GM08714 (cell line): Measurements from ENCODE around the gene ABLIM1.

Source experiments
- H3K4me3 ChIP-seq: fragments of 200-500 bp; sonication (Bioruptor generic); 2 replicates; pipeline ENCODE4 v1.5.1; 2014; ENCODE audit warnings: mild to moderate bottlenecking, low read length, inconsistent platforms
- ZNF274 ChIP-seq: IDR thresholded peaks from 2 replicates; pipeline ENCODE4 v1.6.1; 2012; ENCODE audit warnings: mild to moderate bottlenecking, low read depth, low read length

The ABLIM1 gene

GRCh38 chr10:114664127-114664526 lies 6.1 kb upstream of the ABLIM1 start:
- no peak for TF ChIP-seq ZNF274
- H3K4me3 ChIP-seq = no peak overlapping the region

GRCh38 chr10:114663626-114664025 lies 5.6 kb upstream of the ABLIM1 start:
- no peak overlapping the region for H3K4me3 ChIP-seq
- TF ChIP-seq ZNF274 = no peak

GRCh38 chr10:114662646-114663217 lies 4.7 kb upstream of the ABLIM1 start:
- no peak for TF ChIP-seq ZNF274

GRCh38 chr10:114661212-114661880 lies 3.3 kb upstream of the ABLIM1 start:
- TF ChIP-seq ZNF274 = no peak
- no peak overlapping the region for H3K4me3 ChIP-seq

More at GRCh38 chr10:114662646-114663217, 4.7 kb upstream of the ABLIM1 start:
- no peak overlapping the region for H3K4me3 ChIP-seq

GRCh38 chr10:114655671-114656070 lies 2.4 kb downstream of the ABLIM1 start:
- no peak for TF ChIP-seq ZNF274
- H3K4me3 ChIP-seq = no peak overlapping the region

GRCh38 chr10:114654822-114655575 lies 3.1 kb downstream of the ABLIM1 start:
- no peak overlapping the region for H3K4me3 ChIP-seq
- no peak for TF ChIP-seq ZNF274

- TF ChIP-seq ZNF274 = no peak
- H3K4me3 ChIP-seq = no peak overlapping the region
Observed at GRCh38 chr10:114653926-114654325, 4.1 kb downstream of the ABLIM1 start.

- H3K4me3 ChIP-seq = no peak overlapping the region
- no peak for TF ChIP-seq ZNF274
Observed at GRCh38 chr10:114652402-114653368, 5.4 kb downstream of the ABLIM1 start.

GRCh38 chr10:114650831-114651230 lies 7.2 kb downstream of the ABLIM1 start:
- no peak overlapping the region for H3K4me3 ChIP-seq
- TF ChIP-seq ZNF274 = no peak

GRCh38 chr10:114650266-114650665 lies 7.8 kb downstream of the ABLIM1 start:
- no peak overlapping the region for H3K4me3 ChIP-seq
- no peak for TF ChIP-seq ZNF274

- no peak for TF ChIP-seq ZNF274
- no peak overlapping the region for H3K4me3 ChIP-seq
Observed at GRCh38 chr10:114649217-114649903, 8.7 kb downstream of the ABLIM1 start.

GRCh38 chr10:114648368-114648767 lies 9.7 kb downstream of the ABLIM1 start:
- no peak for TF ChIP-seq ZNF274
- no peak overlapping the region for H3K4me3 ChIP-seq

GRCh38 chr10:114647545-114648138 lies 10.4 kb downstream of the ABLIM1 start:
- no peak overlapping the region for H3K4me3 ChIP-seq
- TF ChIP-seq ZNF274 = no peak
